Keratinocyte (primary cell): ENCODE results near the gene PSD4. TPM values are rescaled to one million over a fixed set of nuclear protein-coding genes. Genes with fewer than 3 reads are reported as not detected.

ENCODE experiments used
- DNase-seq: peaks from one replicate; pipeline ENCODE4 v3.0.0-alpha.2; 2011; ENCODE audit warnings: low read depth, missing footprints, low spot score
- FAIRE-seq: peaks from 2 replicates; lab custom pipeline; 2011; peaks lifted over from hg19 to GRCh38; lab: Jason Lieb, UNC
- H2AFZ ChIP-seq: 2 replicates; pipeline ENCODE4 v1.6.0; 2012; ENCODE audit warnings: low read length, control low read depth, inconsistent platforms; ENCODE audit not compliant: control insufficient read depth
- H3K27ac ChIP-seq: 2 replicates; pipeline ENCODE4 v1.5.1; 2011; ENCODE audit warnings: low read length; ENCODE audit not compliant: control insufficient read depth, insufficient read depth
- H3K27me3 ChIP-seq: 3 replicates; pipeline ENCODE4 v1.6.0; 2011; ENCODE audit warnings: low read length; ENCODE audit not compliant: control insufficient read depth, insufficient read depth; ENCODE audit errors: extremely low read depth
- H3K36me3 ChIP-seq, 2 experiments: 2 replicates in 1 of 2; 3 replicates in 1 of 2; pipeline ENCODE4 v1.5.1; 2011; ENCODE audit warnings: low read length in 2 of 2, mild to moderate bottlenecking in 1 of 2; ENCODE audit not compliant: control insufficient read depth in 2 of 2, insufficient read depth in 2 of 2; ENCODE audit errors: extremely low read depth in 1 of 2
- H3K4me1 ChIP-seq: 3 replicates; pipeline ENCODE4 v1.5.1; 2011; ENCODE audit warnings: low read length; ENCODE audit not compliant: control insufficient read depth, insufficient read depth; ENCODE audit errors: extremely low read depth
- H3K4me2 ChIP-seq: 3 replicates; pipeline ENCODE4 v1.6.0; 2011; ENCODE audit warnings: low read depth, low read length; ENCODE audit not compliant: control insufficient read depth, insufficient read depth; ENCODE audit errors: extremely low read depth
- H3K4me3 ChIP-seq, 3 experiments: fragments of 200-600 bp in 1 of 3; sonication (generic) in 1 of 3; 2 replicates in 2 of 3; 3 replicates in 1 of 3; pipeline ENCODE4 v1.5.1; 2011 to 2016; ENCODE audit warnings: low read length in 3 of 3, mild to moderate bottlenecking in 3 of 3, control low read depth in 2 of 3, inconsistent platforms in 1 of 3, low read depth in 1 of 3, mixed read lengths in 1 of 3, mixed run types in 1 of 3, moderate library complexity in 1 of 3; ENCODE audit not compliant: control insufficient read depth in 2 of 3, insufficient read depth in 2 of 3; ENCODE audit errors: extremely low read depth in 1 of 3
- H3K79me2 ChIP-seq: 2 replicates; pipeline ENCODE4 v1.6.0; 2012; ENCODE audit warnings: low read length; ENCODE audit not compliant: control insufficient read depth, insufficient read depth
- H3K9ac ChIP-seq: 3 replicates; pipeline ENCODE4 v1.6.0; 2011; ENCODE audit warnings: low read length; ENCODE audit not compliant: control insufficient read depth, insufficient read depth; ENCODE audit errors: extremely low read depth
- H3K9me1 ChIP-seq: 3 replicates; pipeline ENCODE4 v1.6.0; 2011; ENCODE audit warnings: low read length; ENCODE audit not compliant: control insufficient read depth, insufficient read depth; ENCODE audit errors: extremely low read depth
- H3K9me3 ChIP-seq: 2 replicates; pipeline ENCODE4 v1.5.1; 2012; ENCODE audit warnings: low read depth, low read length; ENCODE audit not compliant: control insufficient read depth
- H4K20me1 ChIP-seq: 3 replicates; pipeline ENCODE4 v1.6.0; 2011; ENCODE audit warnings: low read length; ENCODE audit not compliant: control insufficient read depth, insufficient read depth; ENCODE audit errors: extremely low read depth
- EZH2 ChIP-seq: IDR thresholded peaks from one replicate; pipeline ENCODE4 v1.6.1; 2012; ENCODE audit warnings: inconsistent platforms, mild to moderate bottlenecking, low read length, moderate library complexity
- dilution Hi-C: fragments of 300-500 bp; cut with MboI; formaldehyde crosslinking; loops from one replicate; pipeline ENCODE4 v1.7.0; 2020; ENCODE audit warnings: low sequenced_read_pairs; ENCODE audit not compliant: extremely low pct_ligation_motif_present
- polyA plus RNA-seq, 5 experiments: library from polyadenylated mRNA; depleted of rRNA in 3 of 5; stranded (reverse) in 3 of 5; stranded (forward) in 1 of 5; unstranded in 1 of 5; fragments of >200 nt; gene quantifications; 1 replicate in 1 of 5; 2 replicates in 3 of 5; 3 replicates in 1 of 5; pipeline versions ENCODE4 v1.2.1 to v1.2.3, GENCODE V29; 2011 to 2012; ENCODE audit warnings: missing spikeins in 2 of 5, low read depth in 1 of 5, low replicate concordance in 1 of 5
- TF ChIP-seq, protein P1 (sequence below), 3 experiments: IDR thresholded peaks in 1 of 3; conservative IDR thresholded peaks in 1 of 3; optimal IDR thresholded peaks in 1 of 3; 2 replicates in 2 of 3; 3 replicates in 1 of 3; pipeline versions ENCODE3 to v1.5.1; 2011; ENCODE audit warnings: low read length in 3 of 3, mild to moderate bottlenecking in 3 of 3, moderate library complexity in 2 of 3, control low read depth in 1 of 3, inconsistent platforms in 1 of 3; ENCODE audit not compliant: insufficient read depth in 2 of 3; ENCODE audit errors: extremely low read depth in 1 of 3

The PSD4 gene
- polyA plus RNA-seq, 1 donor (not counting 4 experiments of a cell fraction or from before 2014, with no cell fraction given) = 11.1 TPM

GRCh38 chr2:113181258-113182051, 7.7 kb downstream of the PSD4 start:
- no peaks in the 10 kb centered on the region for H3K9me3 ChIP-seq
- no peak overlapping the region for H3K27ac ChIP-seq
- no peak for DNase-seq
- peaks cover 0 to 6% of the 10 kb centered on the region in 2 experiments for H3K36me3 ChIP-seq
- no peaks in the 10 kb centered on the region for H3K79me2 ChIP-seq
- FAIRE-seq = no peak
- H4K20me1 ChIP-seq = no peaks in the 10 kb centered on the region
- TF ChIP-seq, protein P1, sequence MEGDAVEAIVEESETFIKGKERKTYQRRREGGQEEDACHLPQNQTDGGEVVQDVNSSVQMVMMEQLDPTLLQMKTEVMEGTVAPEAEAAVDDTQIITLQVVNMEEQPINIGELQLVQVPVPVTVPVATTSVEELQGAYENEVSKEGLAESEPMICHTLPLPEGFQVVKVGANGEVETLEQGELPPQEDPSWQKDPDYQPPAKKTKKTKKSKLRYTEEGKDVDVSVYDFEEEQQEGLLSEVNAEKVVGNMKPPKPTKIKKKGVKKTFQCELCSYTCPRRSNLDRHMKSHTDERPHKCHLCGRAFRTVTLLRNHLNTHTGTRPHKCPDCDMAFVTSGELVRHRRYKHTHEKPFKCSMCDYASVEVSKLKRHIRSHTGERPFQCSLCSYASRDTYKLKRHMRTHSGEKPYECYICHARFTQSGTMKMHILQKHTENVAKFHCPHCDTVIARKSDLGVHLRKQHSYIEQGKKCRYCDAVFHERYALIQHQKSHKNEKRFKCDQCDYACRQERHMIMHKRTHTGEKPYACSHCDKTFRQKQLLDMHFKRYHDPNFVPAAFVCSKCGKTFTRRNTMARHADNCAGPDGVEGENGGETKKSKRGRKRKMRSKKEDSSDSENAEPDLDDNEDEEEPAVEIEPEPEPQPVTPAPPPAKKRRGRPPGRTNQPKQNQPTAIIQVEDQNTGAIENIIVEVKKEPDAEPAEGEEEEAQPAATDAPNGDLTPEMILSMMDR (optimal IDR thresholded peaks at IDR 0.05 in 1 of 3, IDR thresholded peaks at IDR 0.05 in 1 of 3, conservative IDR thresholded peaks at IDR 0.05 in 1 of 3; ENCODE audit: extremely low read depth in 1 of 3, insufficient read depth in 2 of 3, low read length in 3 of 3) = no peak
- no peak for TF ChIP-seq EZH2
- H3K4me2 ChIP-seq = no peak overlapping the region
- H3K4me1 ChIP-seq = peaks cover 4% of the 10 kb centered on the region
- H3K27me3 ChIP-seq = no peaks in the 10 kb centered on the region
- H3K4me3 ChIP-seq = no peak overlapping the region
- H3K9ac ChIP-seq = no peak overlapping the region
- no peaks in the 10 kb centered on the region for H3K9me1 ChIP-seq
- dilution Hi-C loops = no loop called here
- H2AFZ ChIP-seq = no peak overlapping the region

GRCh38 chr2:113182471-113183260, 8.9 kb downstream of the PSD4 start:
- no peak for TF ChIP-seq EZH2
- TF ChIP-seq, protein P1 (optimal IDR thresholded peaks at IDR 0.05 in 1 of 3, IDR thresholded peaks at IDR 0.05 in 1 of 3, conservative IDR thresholded peaks at IDR 0.05 in 1 of 3; ENCODE audit: extremely low read depth in 1 of 3, insufficient read depth in 2 of 3, low read length in 3 of 3) = no peak
- Histone ChIP-seq H3K9me1 (no peaks in the 10 kb centered on the region), H3K27ac (no peak overlapping the region), H3K9ac (no peak overlapping the region), H3K79me2 (no peaks in the 10 kb centered on the region), H3K9me3 (no peaks in the 10 kb centered on the region), H2AFZ (no peak overlapping the region), H3K4me3 (no peak overlapping the region), H3K27me3 (no peaks in the 10 kb centered on the region), H4K20me1 (no peaks in the 10 kb centered on the region), H3K4me2 (no peak overlapping the region), H3K36me3 (peaks cover 0 to 8% of the 10 kb centered on the region in 2 experiments), H3K4me1 (peaks cover 4% of the 10 kb centered on the region)
- dilution Hi-C loops = no loop called here
- FAIRE-seq = no peak
- no peak for DNase-seq
